Type B pancreatic cell (in vitro differentiated cells): ENCODE data around the gene AHCTF1. TPM values are rescaled to one million over a fixed set of nuclear protein-coding genes. Genes with fewer than 3 reads are reported as not detected.

Experiments used
- DNase-seq: peaks from one replicate; pipeline ENCODE4 v3.0.0; 2021; ENCODE audit warnings: mixed read lengths; ENCODE audit not compliant: unreplicated experiment; ENCODE audit errors: extremely low spot score
- H3K27ac Mint-ChIP-seq: 2 replicates; pipeline ENCODE4 v1.8.0; 2021; ENCODE audit warnings: mild to moderate bottlenecking, mixed read lengths
- H3K27me3 Mint-ChIP-seq: 2 replicates; pipeline ENCODE4 v1.8.0; 2021; ENCODE audit warnings: mixed read lengths
- H3K36me3 Mint-ChIP-seq: 2 replicates; pipeline ENCODE4 v1.8.0; 2021; ENCODE audit warnings: mixed read lengths
- H3K4me1 Mint-ChIP-seq: one replicate; pipeline ENCODE4 v1.8.0; 2021; ENCODE audit warnings: mixed read lengths; ENCODE audit not compliant: unreplicated experiment
- H3K4me3 Mint-ChIP-seq: 2 replicates; pipeline ENCODE4 v1.8.0; 2021; ENCODE audit warnings: mild to moderate bottlenecking, mixed read lengths
- H3K9me3 Mint-ChIP-seq: 2 replicates; pipeline ENCODE4 v1.8.0; 2021; ENCODE audit warnings: mixed read lengths
- long read RNA-seq: library from polyadenylated mRNA; unstranded; transcript quantifications from one replicate; pipeline ENCODE4 v2.0.0, GENCODE V29; 2020
- total RNA-seq: library from RNA; stranded (reverse); gene quantifications from 2 replicates; pipeline ENCODE4 v1.2.1, GENCODE V29; 2021; ENCODE audit warnings: low replicate concordance
- TF ChIP-seq, protein P1 (sequence below): fragments of 200-600 bp; sonication (generic); conservative IDR thresholded peaks from 2 replicates; pipeline ENCODE4 v1.5.0; 2021; ENCODE audit warnings: antibody characterized with exemption, mild to moderate bottlenecking

Gene AHCTF1, protein sequence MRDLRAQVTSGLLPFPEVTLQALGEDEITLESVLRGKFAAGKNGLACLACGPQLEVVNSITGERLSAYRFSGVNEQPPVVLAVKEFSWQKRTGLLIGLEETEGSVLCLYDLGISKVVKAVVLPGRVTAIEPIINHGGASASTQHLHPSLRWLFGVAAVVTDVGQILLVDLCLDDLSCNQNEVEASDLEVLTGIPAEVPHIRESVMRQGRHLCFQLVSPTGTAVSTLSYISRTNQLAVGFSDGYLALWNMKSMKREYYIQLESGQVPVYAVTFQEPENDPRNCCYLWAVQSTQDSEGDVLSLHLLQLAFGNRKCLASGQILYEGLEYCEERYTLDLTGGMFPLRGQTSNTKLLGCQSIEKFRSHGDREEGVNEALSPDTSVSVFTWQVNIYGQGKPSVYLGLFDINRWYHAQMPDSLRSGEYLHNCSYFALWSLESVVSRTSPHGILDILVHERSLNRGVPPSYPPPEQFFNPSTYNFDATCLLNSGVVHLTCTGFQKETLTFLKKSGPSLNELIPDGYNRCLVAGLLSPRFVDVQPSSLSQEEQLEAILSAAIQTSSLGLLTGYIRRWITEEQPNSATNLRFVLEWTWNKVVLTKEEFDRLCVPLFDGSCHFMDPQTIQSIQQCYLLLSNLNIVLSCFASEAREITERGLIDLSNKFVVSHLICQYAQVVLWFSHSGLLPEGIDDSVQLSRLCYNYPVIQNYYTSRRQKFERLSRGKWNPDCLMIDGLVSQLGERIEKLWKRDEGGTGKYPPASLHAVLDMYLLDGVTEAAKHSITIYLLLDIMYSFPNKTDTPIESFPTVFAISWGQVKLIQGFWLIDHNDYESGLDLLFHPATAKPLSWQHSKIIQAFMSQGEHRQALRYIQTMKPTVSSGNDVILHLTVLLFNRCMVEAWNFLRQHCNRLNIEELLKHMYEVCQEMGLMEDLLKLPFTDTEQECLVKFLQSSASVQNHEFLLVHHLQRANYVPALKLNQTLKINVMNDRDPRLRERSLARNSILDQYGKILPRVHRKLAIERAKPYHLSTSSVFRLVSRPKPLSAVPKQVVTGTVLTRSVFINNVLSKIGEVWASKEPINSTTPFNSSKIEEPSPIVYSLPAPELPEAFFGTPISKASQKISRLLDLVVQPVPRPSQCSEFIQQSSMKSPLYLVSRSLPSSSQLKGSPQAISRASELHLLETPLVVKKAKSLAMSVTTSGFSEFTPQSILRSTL (N-terminal part only)
- total RNA-seq: 27.0 and 34.9 TPM in 2 replicates
- long read RNA-seq, partial matches to known transcripts: 12 of 13 reads
- long read RNA-seq, other reads (novel, unspliced or antisense): 1 of 13 reads

DNA sequence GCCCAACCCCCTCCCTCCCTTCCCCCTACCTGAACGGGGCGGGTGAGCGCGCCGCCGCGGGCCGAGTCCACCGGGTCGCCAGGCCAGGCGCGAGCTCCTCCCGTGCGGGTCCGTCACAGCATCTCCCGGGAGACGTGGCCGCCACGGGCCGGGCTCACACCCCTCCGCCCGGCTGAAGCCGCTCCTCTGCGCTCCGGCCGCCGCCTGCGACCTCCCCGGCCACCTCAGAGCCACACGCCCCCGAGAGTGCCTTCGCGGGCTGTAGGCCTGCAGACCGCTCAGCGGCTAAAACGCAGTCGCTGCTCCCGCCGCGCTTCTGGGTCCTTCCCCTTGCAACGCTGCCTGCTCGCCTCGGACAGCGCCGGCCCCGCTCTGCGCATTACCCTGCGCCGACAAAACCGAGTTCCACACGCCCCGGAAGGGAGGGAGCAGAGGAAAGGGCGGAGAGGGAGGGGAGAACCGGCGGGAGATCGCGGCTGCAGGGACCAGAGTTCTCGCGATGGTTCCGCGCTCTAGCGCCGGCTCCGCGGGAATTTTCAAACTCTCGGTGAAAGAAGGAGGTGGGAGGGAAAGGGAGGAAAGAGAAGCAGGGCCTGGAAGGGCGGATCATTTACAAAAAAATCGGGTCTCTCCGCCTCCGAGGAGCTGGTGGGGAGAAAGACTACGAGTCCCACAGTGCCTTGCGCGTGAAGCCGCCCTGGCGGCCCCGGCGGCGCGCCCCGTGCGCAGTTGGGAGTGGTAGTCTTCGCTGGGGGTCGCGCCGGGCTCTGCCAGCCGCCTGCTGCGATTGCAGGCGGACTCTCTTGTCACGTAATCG lies at the start of gene AHCTF1:
Gene AHCTF1 (minus strand): TSS at position 400 of the 817 bp plus-strand sequence. CDS start 13,578 bp downstream, outside the sequence.
- H3K27me3 Mint-ChIP-seq: no peaks in the 10 kb centered on the region
- peak; percentile 98 for DNase-seq
- H3K4me1 Mint-ChIP-seq: peaks cover 13% of the 10 kb centered on the region
- TF ChIP-seq, protein P1, sequence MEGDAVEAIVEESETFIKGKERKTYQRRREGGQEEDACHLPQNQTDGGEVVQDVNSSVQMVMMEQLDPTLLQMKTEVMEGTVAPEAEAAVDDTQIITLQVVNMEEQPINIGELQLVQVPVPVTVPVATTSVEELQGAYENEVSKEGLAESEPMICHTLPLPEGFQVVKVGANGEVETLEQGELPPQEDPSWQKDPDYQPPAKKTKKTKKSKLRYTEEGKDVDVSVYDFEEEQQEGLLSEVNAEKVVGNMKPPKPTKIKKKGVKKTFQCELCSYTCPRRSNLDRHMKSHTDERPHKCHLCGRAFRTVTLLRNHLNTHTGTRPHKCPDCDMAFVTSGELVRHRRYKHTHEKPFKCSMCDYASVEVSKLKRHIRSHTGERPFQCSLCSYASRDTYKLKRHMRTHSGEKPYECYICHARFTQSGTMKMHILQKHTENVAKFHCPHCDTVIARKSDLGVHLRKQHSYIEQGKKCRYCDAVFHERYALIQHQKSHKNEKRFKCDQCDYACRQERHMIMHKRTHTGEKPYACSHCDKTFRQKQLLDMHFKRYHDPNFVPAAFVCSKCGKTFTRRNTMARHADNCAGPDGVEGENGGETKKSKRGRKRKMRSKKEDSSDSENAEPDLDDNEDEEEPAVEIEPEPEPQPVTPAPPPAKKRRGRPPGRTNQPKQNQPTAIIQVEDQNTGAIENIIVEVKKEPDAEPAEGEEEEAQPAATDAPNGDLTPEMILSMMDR: peak; percentile 8
- H3K4me3 Mint-ChIP-seq: peak within 1 kb of the TSS; percentile 94
- peaks cover 20% of the 10 kb centered on the region for H3K36me3 Mint-ChIP-seq
- H3K9me3 Mint-ChIP-seq: no peaks in the 10 kb centered on the region
- peak within 1 kb of the TSS; percentile 96 for H3K27ac Mint-ChIP-seq

DNA sequence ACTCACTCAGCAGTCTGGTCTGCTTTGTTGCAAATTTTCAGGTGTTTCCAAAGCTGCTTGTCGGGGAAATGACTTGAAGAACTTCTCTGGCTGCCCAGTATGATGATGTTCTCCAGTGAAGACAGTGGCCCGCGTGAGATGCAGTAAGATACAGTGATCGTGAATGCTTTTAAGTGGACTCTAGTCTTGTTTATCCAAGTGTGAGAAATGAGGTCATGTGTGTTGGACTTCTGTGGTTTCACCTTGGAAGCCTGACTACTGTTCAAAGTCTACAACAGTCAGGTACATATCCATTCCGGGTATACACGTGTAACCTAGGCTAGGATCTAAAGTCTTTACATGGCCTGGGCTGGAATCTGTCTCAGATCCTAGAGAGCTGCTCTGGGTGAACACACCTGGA lies 47.0 kb upstream of the AHCTF1 start:
- H3K4me3 Mint-ChIP-seq: no peak overlapping the region
- DNase-seq: no peak
- peaks cover 64% of the 10 kb centered on the region for H3K36me3 Mint-ChIP-seq
- TF ChIP-seq, protein P1: no peak
- H3K4me1 Mint-ChIP-seq: no peaks in the 10 kb centered on the region
- H3K9me3 Mint-ChIP-seq: peaks cover 15% of the 10 kb centered on the region
- no peaks in the 10 kb centered on the region for H3K27me3 Mint-ChIP-seq
- no peak overlapping the region for H3K27ac Mint-ChIP-seq

DNA sequence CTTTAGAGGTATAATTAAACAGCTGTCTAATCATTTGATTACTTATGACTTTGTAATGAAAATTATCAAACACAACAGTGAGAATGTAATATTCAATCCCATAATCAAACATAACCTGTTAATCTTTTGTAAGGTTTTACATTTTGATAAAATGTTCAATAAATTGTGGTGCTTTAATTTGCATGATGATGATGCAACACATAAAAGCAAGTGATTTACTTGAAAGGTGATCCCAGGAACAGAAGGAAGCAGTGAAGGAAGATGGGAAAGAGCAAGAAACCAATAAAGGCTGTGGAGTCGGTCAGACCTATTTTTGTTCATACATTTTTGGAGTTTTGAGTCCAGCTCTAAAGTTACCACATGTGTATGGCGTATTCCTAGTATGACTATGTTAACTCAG lies 46.5 kb upstream of the AHCTF1 start:
- no peak for DNase-seq
- Mint-ChIP-seq H3K4me1 (no peaks in the 10 kb centered on the region), H3K27ac (no peak overlapping the region), H3K9me3 (peaks cover 18% of the 10 kb centered on the region), H3K27me3 (no peaks in the 10 kb centered on the region), H3K4me3 (no peak overlapping the region), H3K36me3 (peaks cover 67% of the 10 kb centered on the region)
- TF ChIP-seq, protein P1: no peak

DNA sequence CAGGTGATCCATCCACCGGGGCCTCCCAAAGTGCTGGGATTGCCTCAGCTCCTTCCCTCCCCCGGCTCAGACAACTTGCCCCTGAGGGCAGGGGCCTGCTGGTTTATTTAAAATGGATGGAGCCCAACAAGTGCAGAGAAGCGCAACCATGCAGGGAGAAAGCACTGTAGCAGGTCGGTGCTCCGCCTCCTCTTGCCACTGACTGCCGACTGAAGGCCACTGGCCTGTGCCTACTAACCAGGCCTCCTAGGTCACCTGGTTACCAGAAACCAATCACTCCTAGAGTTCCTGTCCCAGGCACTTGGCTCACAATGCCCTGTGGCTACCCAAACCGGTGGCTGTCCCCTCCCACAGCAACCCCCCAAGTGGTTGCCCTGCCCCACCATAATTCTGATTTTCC lies 40.2 kb upstream of the AHCTF1 start:
- H3K4me3 Mint-ChIP-seq: no peak overlapping the region
- no peaks in the 10 kb centered on the region for H3K4me1 Mint-ChIP-seq
- no peak for DNase-seq
- TF ChIP-seq, protein P1: no peak
- H3K27me3 Mint-ChIP-seq: no peaks in the 10 kb centered on the region
- H3K27ac Mint-ChIP-seq: no peak overlapping the region
- peaks cover 55% of the 10 kb centered on the region for H3K36me3 Mint-ChIP-seq
- peaks cover 31% of the 10 kb centered on the region for H3K9me3 Mint-ChIP-seq
